OCI-M1 (cell line): Measurements from ENCODE around the gene GMDS.
A peak's percentile ranks its signal among the peaks of the same experiment; 100 is the strongest.

Experiments
- DNase-seq: peaks from one replicate; lab custom pipeline; 2025; lab: John Stamatoyannopoulos, UW

The GMDS gene

GRCh38 chr6:2133716-2134310 lies 111.6 kb downstream of the GMDS start:
- DNase-seq = no peak

GRCh38 chr6:2132916-2133315 lies 112.5 kb downstream of the GMDS start:
- DNase-seq = no peak

GRCh38 chr6:2132416-2132815 lies 113.0 kb downstream of the GMDS start:
- no peak for DNase-seq

GRCh38 chr6:2129182-2129621 lies 116.2 kb downstream of the GMDS start:
- no peak for DNase-seq

- DNase-seq = peak; percentile 89
These were observed 117.9 kb downstream of the GMDS start for GRCh38 chr6:2127484-2127911.

GRCh38 chr6:2126351-2126750 lies 119.1 kb downstream of the GMDS start:
- DNase-seq = peak; percentile 40

GRCh38 chr6:2125158-2125557 lies 120.2 kb downstream of the GMDS start:
- no peak for DNase-seq

- DNase-seq = peak; percentile 97
These were observed 121.1 kb downstream of the GMDS start for GRCh38 chr6:2124260-2124709.

GRCh38 chr6:2120912-2121311 lies 124.5 kb downstream of the GMDS start:
- DNase-seq = no peak

- DNase-seq = no peak
These were observed 126.1 kb downstream of the GMDS start for GRCh38 chr6:2119275-2119674.

- no peak for DNase-seq
These were observed 127.3 kb downstream of the GMDS start for GRCh38 chr6:2118136-2118535.

GRCh38 chr6:2117447-2117846 lies 128.0 kb downstream of the GMDS start:
- no peak for DNase-seq

GRCh38 chr6:2116496-2116895 lies 128.9 kb downstream of the GMDS start:
- DNase-seq = no peak

GRCh38 chr6:2114100-2114499 lies 131.3 kb downstream of the GMDS start:
- no peak for DNase-seq

- DNase-seq = no peak
These were observed 134.2 kb downstream of the GMDS start for GRCh38 chr6:2111162-2111677.

- no peak for DNase-seq
These were observed 134.9 kb downstream of the GMDS start for GRCh38 chr6:2110504-2110903.

GRCh38 chr6:2109796-2110195 lies 135.6 kb downstream of the GMDS start:
- DNase-seq = no peak

- no peak for DNase-seq
These were observed 136.6 kb downstream of the GMDS start for GRCh38 chr6:2108700-2109306.

GRCh38 chr6:2104524-2104880 lies 140.9 kb downstream of the GMDS start:
- DNase-seq = no peak

- peak; percentile 80 for DNase-seq
These were observed 141.5 kb downstream of the GMDS start for GRCh38 chr6:2103765-2104523.

- DNase-seq = no peak
These were observed 142.4 kb downstream of the GMDS start for GRCh38 chr6:2102966-2103365.

GRCh38 chr6:2102316-2102883 lies 143.0 kb downstream of the GMDS start:
- no peak for DNase-seq

GRCh38 chr6:2101213-2101612 lies 144.2 kb downstream of the GMDS start:
- no peak for DNase-seq
